Suppressor macrophage (primary cell): ENCODE measurements around the gene OR2B2.

Experiments
- DNase-seq, 4 experiments: peaks; one replicate each; pipeline ENCODE4 v3.0.0-alpha.2; 2020 to 2022

The OR2B2 gene

GRCh38 chr6:27866357-27867050 lies 45.7 kb downstream of the OR2B2 start:
- DNase-seq = peak; percentile 47 to 84 (median 74)

- peak in 2 of 4 experiments; percentile 42 to 56 for DNase-seq
These were observed 46.3 kb downstream of the OR2B2 start for GRCh38 chr6:27865850-27866356.

DNA sequence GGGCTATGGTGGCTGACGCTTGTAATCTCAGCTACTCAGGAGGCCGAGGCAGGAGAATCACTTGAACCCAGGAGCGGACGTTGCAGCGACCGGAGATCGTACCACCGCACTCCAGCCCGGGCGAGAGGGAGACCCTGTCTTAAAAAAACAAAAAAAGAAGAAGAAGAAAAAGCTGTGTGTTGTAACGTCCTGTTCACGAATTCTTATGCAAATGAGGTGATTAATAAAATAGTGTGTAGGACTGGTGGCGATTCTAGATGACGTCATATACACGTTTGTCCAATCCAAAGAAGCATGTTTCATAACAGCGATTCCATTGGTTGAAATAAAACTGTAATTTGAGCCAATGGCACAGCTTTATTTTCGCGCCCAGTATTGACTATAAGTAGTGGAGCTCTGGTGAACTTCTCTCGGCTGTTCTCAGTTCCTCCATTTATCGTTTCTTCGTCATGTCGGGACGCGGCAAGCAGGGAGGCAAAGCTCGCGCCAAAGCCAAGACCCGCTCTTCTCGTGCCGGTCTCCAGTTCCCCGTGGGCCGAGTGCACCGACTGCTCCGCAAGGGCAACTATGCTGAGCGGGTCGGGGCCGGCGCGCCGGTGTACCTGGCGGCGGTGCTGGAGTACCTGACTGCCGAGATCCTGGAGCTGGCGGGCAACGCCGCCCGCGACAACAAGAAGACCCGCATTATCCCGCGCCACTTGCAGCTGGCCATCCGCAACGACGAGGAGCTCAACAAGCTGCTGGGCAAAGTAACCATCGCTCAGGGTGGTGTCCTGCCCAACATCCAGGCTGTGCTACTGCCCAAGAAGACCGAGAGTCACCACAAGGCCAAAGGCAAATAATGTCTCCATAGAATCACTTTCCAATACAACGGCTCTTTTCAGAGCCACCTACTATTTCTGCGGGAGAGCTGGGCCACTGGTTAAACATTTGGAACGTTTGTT lies 47.0 kb downstream of the OR2B2 start:
- DNase-seq = peak; percentile 85 to 99 (median 96)

DNA sequence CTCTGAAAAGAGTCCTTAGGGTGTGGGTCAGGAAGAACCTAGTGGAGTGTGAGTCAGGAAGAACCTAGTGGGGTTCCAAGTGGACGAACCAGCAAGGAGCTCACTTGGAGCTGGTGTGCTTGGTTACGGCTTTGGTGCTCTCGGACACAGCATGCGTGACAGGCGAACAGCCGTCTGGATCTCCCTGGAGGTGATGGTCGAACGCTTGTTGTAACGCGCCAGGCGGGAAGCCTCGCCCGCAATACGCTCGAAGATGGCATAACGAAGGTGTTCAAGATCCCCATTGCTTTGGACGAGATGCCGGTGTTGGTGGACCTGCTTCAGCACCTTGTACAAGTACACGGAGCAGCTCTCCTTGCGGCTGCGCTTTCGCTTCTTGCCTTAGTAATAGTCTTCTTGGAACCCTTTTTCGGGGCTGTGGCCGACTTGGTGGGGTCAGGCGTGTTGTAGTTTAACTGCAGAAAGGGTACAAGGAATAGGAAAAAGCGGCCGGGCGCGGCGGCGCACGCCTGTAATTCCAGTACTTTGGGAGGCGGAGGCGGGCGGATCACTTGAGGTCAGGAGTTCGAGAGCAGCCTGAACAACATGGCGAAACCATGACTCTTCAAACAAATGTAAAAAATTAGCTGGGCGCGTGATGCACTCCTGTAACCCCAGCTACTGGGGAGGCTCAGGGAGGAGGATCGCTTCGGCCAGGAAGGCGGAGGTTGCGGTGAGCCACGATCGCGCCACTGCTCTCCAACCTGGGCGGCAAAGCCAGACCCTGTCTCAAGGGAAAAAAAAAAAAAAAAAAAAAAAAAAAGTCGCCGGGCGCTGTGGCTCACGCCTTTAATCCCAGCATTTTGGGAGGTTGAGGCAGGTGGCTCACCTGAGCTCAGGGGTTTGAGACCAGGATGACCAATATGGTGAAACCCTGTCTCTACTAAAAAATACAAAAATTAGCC lies 48.0 kb downstream of the OR2B2 start:
- peak; percentile 26 to 51 (median 36) for DNase-seq

DNA sequence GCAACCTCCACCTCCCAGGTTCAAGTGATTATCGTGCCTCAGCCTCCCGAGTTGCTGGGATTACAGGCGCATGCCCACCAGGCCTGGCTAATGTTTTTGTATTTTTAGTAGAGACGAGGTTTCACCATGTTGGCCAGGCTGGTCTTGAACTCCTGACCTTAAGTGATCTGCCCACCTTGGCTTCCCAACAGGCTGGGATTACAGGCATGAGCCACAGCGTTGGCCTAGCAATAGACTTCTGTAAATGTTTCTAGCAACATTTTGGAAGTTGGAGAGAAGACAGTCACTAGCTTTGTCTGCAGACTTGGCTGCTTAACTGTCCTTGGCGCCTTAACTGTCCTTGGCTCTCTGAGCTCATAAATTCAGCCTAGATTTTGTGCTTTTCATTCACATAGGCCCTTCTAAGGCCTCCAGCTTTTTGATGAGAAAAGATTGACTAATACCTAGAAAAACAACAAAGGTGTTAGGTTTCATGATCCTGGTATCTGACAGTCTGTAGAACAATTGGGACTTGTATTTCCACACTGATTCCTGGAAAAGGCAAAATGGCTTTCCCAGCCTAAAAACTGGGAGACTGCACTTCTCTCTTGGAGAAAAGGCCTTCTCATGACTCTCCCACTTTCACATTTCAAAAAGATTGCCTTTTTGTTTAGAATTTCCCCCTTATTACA lies 49.7 kb downstream of the OR2B2 start:
- no peak for DNase-seq

- peak in 2 of 4 experiments; percentile 45 to 53 for DNase-seq
These were observed 50.3 kb downstream of the OR2B2 start for GRCh38 chr6:27861861-27862260.

- no peak for DNase-seq
These were observed 50.8 kb downstream of the OR2B2 start for GRCh38 chr6:27861276-27861840.
